Right lung (tissue), 5 donors: Measurements from ENCODE around the gene ART1. TPM values are rescaled to one million over a fixed set of nuclear protein-coding genes. Genes with fewer than 3 reads are reported as not detected.
"Not testable (repeated sequence)": the region's sequence is repeated elsewhere in the genome, so short reads cannot be mapped to it uniquely, and the experiment has no call there.

Source experiments
- DNase-seq, 2 donors: peaks; one replicate each; pipeline ENCODE4 v3.0.0-alpha.2; 2013
- polyA plus RNA-seq, 5 donors: library from polyadenylated mRNA; unstranded; fragments of 120-200 nt; gene quantifications; one replicate each; pipeline versions ENCODE4 v1.2.1 to v1.2.3, GENCODE V29; 2013; ENCODE audit warnings: inconsistent platforms in 1 of 5, low replicate concordance in 1 of 5; ENCODE audit not compliant: insufficient read length in 5 of 5, insufficient read depth in 1 of 5

ART1 gene
- polyA plus RNA-seq, 5 donors, result 0.13 to 0.31 (median 0.24) TPM; not detected in 2

- no peak for DNase-seq
These were observed 12.8 kb upstream of the ART1 start for GRCh38 chr11:3632070-3632660.

GRCh38 chr11:3635641-3636375 lies 9.1 kb upstream of the ART1 start:
- DNase-seq, result no peak

- DNase-seq, result no peak
These were observed 7.7 kb upstream of the ART1 start for GRCh38 chr11:3637201-3637600.

GRCh38 chr11:3638513-3638912 lies 6.4 kb upstream of the ART1 start:
- no peak for DNase-seq

- no peak for DNase-seq
These were observed 5.1 kb upstream of the ART1 start for GRCh38 chr11:3639841-3640240.

GRCh38 chr11:3641191-3641590 lies 3.7 kb upstream of the ART1 start:
- DNase-seq, result no peak

GRCh38 chr11:3641701-3642070 lies 3.2 kb upstream of the ART1 start, which contains the start of gene ART5:
ART5 (minus strand) TSS chr11:3641992; CDS start chr11:3641862, 130 bp downstream.
- DNase-seq, result no peak

- peak; percentile 81 to 84 for DNase-seq
These were observed 2.6 kb upstream of the ART1 start for GRCh38 chr11:3642071-3642951.

GRCh38 chr11:3643102-3643546 lies 1.8 kb upstream of the ART1 start:
- not testable (repeated sequence) for DNase-seq

GRCh38 chr11:3645552-3645951 lies 624 bp downstream of the ART1 start:
- no peak for DNase-seq

- DNase-seq, result not testable (repeated sequence)
These were observed 3.9 kb downstream of the ART1 start for GRCh38 chr11:3648843-3649242.

GRCh38 chr11:3649374-3649773 lies 4.4 kb downstream of the ART1 start:
- DNase-seq, result not testable (repeated sequence)

GRCh38 chr11:3652514-3652913 lies 7.6 kb downstream of the ART1 start:
- DNase-seq, result not testable (repeated sequence)

GRCh38 chr11:3655547-3655946 lies 10.6 kb downstream of the ART1 start:
- DNase-seq, result no peak

GRCh38 chr11:3657331-3657730 lies 12.4 kb downstream of the ART1 start:
- DNase-seq, result not testable (repeated sequence)

GRCh38 chr11:3658252-3658651 lies 13.3 kb downstream of the ART1 start:
- no peak for DNase-seq

GRCh38 chr11:3659595-3660515 lies 14.9 kb downstream of the ART1 start:
- DNase-seq, result no peak

GRCh38 chr11:3660960-3661359 lies 16.0 kb downstream of the ART1 start:
- DNase-seq, result no peak

GRCh38 chr11:3662856-3663255 lies 17.9 kb downstream of the ART1 start:
- DNase-seq, result no peak

- no peak for DNase-seq
These were observed 19.2 kb downstream of the ART1 start for GRCh38 chr11:3664032-3664630.
